ENCODE results near the gene SRSF2.
"Not testable (repeated sequence)": the region's sequence is repeated elsewhere in the genome, so short reads cannot be mapped to it uniquely, and the experiment has no call there.

Gene SRSF2

GRCh38 chr17:76739568-76740115 lies 2.5 kb upstream of the SRSF2 start:
- DNase-seq (ENCODE audit: low read depth in 2 of 2, low spot score in 1 of 2), result not testable (repeated sequence)

GRCh38 chr17:76738468-76738850 lies 1.3 kb upstream of the SRSF2 start:
- DNase-seq (ENCODE audit: low read depth in 2 of 2, low spot score in 1 of 2), result no peak

DNA sequence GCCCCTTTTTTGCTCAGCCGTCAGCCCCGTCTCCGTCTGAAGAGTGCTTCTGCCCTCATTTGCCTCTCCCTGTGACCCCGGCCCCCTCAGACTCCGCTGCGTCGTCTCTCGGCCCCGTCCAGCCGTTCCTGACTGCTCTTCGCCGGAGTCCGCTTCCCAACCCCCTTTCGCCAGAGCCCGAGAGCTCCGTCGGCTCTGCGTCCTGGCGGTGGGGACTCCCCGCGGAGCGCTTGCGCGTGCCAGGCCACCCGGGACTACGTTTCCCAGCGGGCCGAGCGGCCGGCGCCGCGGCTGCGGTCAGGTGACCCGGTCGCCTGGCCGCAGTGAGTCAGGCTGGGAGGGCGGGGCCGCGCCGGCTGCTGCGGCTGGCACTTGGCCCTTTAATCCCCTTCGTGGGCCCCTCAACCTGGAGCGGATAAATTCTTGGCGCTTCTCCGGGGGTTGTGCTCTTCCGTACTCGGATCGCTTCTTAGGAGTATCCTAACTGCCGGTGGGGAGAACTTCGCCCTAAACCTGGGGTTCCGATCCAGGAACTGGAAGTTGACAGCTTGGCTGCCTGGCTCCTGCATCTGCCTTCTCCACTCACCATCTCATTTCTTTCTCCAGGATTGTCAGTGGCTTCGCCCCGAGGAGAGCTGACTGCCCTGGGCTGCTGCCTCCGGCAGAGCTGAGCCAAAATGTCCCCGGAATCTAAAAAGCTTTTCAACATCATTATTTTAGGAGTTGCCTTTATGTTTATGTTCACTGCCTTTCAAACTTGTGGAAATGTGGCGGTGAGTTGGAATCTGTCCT lies 741 bp upstream of the SRSF2 start, which contains the start of gene MFSD11:
Gene MFSD11 (plus strand): TSS at position 444 of the 792 bp plus-strand sequence. CDS start 234 bp downstream, at position 678.
- DNase-seq (ENCODE audit: low read depth in 2 of 2, low spot score in 1 of 2), result peak; percentile 64 to 84

GRCh38 chr17:76736349-76737081 lies 616 bp downstream of the SRSF2 start:
- DNase-seq (ENCODE audit: low read depth in 2 of 2, low spot score in 1 of 2), result peak in 1 of 2 donors; percentile 56

DNA sequence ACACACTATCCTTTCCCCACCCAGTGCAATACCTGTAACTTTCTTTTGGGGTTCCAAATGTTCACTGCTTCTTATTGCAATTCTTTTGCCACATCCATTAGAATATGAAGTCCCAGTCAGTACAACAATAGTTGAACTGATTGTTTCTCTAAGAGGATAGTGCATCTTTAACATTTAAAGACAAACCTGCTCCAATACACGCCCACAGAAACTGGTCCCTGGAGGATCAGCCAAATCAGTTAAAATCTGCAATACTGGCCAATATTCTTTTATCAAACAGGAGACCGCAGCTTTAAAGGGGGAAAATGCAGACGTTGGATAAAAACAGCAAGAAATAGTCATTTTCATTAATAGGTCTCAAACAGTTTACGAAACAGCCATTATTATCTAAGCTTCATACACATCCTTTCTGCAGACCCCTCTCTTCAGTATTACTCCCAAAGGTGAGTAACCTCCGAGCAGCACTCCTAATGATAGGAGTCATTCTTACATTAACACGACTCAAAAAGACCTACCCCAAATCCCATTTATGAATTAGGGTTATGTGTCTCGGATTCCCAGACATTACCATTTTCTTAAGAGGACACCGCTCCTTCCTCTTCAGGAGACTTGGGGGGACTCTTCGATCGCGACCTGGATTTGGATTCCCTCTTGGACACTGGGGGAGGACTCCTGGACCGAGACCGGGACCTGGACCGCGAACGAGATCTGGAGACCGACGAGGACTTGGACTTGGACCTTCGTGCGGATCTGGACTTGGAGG lies 1.4 kb downstream of the SRSF2 start:
- no peak for DNase-seq (ENCODE audit: low read depth in 2 of 2, low spot score in 1 of 2)

- DNase-seq (ENCODE audit: low read depth in 2 of 2, low spot score in 1 of 2), result no peak
Observed at GRCh38 chr17:76735006-76735405, 2.1 kb downstream of the SRSF2 start.

DNA sequence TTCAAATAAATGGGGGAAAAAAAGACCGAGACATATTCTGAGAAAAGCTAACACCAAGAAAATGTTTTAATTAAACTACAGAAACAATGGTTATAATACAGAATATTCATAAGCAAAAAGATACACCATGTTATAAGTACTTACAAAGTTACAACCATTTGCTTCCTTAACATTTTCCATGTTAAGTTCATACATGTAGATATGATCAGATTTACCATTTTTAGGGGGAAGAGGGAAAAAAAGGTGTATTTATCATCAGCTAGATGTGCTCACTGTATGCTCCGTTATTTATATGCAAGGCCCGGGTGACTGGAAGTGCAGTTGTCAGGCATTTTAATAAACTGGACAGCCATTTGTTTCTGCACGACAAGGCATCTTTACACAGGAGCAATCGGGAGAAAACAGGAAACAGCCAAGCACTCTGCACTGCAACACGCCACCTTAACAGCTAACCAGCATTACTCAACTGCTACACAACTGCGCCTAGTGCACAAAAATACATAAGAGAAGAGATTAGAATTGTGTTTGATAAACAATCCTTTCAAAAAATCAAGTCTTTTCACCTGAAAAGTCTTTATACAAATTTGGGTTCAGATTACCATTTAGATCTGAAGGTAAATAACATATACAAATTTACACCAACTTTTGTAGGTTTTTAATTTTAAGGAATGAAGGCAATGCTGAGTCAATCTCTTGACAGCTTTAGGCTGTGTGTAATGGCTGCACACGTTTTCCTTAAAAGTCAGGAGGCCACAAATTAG lies 2.9 kb downstream of the SRSF2 start:
- DNase-seq (ENCODE audit: low read depth in 2 of 2, low spot score in 1 of 2), result no peak

DNA sequence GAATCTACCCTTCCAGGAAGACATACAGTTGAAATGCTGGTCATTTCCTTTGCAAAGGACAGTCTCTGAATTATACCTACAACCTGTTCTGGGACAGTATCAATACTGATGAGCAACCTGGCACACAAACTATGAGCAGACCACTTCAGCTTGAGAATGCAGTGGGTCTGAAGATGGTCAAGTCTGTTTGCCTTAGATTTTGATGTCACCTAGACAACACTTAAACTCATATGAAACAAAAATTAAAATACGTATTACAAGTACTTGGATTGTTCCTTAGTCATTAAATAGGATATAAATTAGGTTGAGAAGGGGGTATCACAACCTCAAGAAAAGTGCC lies 3.5 kb downstream of the SRSF2 start:
- DNase-seq (ENCODE audit: low read depth in 2 of 2, low spot score in 1 of 2), result no peak

DNA sequence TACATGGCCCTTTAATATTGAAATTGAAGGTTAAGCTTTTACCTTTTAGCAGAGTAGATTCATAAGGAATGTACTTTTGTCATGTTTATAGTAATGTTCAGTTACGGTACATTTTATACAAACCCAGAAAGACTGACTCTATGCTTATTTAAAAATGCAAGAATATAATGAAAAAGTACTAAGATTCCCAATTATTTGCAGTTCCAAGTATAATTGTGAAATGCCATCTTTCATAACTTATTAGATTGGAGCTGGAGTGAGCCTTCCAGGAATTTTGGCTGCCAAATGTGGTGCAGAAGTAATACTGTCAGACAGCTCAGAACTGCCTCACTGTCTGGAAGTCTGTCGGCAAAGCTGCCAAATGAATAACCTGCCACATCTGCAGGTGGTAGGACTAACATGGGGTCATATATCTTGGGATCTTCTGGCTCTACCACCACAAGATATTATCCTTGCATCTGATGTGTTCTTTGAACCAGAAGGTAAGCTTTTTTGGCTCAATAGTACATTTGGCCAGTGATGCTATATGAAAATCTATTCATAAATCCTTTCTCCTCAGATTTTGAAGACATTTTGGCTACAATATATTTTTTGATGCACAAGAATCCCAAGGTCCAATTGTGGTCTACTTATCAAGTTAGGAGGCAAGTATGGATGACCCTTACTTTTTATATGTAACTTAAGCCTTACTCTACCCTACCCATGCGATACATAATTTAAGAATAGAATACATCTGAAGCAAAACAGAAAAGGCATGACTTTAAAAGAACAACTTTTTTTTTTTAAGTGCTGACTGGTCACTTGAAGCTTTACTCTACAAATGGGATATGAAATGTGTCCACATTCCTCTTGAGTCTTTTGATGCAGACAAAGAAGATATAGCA lies 4.2 kb downstream of the SRSF2 start:
- DNase-seq (ENCODE audit: low read depth in 2 of 2, low spot score in 1 of 2), result no peak

DNA sequence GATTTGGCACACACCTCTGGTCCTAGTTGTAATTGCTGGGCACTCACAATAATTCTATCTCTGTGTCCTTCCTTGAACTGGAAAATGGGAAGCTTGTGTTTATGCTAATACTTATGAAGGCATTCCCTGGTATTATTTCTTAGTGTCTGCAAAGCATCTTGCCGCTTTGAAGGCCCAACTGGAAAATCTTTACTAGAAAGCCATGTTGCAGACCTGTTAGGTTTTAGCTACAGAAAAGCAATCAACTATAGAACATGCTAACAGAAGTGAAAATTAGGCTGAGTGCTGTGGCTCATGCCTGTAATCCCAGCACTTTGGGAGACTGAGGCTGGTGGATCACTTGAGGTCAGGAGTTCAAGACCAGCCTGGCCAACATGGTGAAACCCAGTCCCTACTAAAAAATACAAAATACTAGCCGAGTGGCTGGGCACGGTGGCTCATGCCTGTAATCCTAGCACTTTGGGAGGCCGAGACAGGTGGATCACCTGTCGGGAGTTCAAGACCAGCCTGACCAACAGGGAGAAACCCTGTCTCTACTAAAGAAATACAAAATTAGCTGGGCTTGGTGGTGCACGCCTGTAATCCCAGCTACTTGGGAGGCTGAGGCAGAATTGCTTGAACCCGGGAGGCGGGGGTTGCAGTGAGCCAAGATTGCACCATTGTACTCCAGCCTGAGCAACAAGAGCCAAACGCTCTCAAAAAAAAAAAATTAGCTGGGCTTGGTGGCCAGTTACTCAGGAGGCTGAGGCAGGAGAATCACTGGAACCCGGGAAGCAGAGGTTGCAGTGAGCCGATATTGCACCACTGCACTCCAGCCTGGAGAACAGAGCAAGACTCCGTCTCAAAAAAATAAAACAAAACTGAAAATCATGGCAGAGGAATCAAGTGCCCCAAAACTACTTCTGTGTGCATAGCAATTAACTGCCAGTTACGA lies 5.1 kb downstream of the SRSF2 start:
- DNase-seq (ENCODE audit: low read depth in 2 of 2, low spot score in 1 of 2), result not testable (repeated sequence)

GRCh38 chr17:76727745-76728456 lies 9.2 kb downstream of the SRSF2 start:
- no peak for DNase-seq (ENCODE audit: low read depth in 2 of 2, low spot score in 1 of 2)

GRCh38 chr17:76726776-76727718 lies 10.1 kb downstream of the SRSF2 start, which contains the start of gene METTL23:
Gene METTL23 (plus strand): TSS chr17:76726839. CDS start chr17:76729711, 2,872 bp downstream.
- peak in 1 of 2 donors; percentile 54 for DNase-seq (ENCODE audit: low read depth in 2 of 2, low spot score in 1 of 2)

DNA sequence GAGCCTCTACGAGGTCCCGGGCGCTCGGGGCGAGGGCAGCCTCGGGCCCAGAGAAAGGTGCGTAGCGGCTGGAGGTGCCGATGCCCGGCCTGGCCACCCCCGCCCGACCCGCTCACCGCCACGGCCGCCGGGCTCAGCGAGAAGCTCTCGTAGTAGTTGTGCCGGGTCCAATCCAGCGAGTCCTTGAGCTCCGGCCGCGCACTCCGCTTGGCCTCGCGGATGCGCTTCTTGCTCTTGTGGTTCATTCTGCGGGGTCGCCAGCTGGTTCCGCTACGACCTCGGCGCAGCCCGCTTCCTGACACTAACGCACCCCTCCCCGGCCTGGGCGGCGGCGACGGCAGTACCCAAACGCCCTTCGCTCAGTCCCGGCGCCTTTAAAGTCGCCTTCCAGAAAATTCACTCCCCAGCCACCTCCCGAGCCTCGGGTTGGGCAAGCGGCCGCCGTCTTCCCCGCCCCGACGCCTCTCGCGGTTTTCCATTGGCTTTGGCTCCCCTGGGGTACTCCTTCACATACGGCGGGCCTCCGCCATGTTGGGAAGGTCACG lies 10.8 kb downstream of the SRSF2 start, which contains the start of gene JMJD6:
Gene JMJD6 (minus strand): TSS at position 376 of the 545 bp plus-strand sequence. CDS start 131 bp downstream, at position 245.
- DNase-seq (ENCODE audit: low read depth in 2 of 2, low spot score in 1 of 2), result peak; percentile 79 to 92

- peak; percentile 49 for DNase-seq (ENCODE audit: low read depth in 2 of 2, low spot score in 1 of 2)
Observed at GRCh38 chr17:76725580-76726230, 11.4 kb downstream of the SRSF2 start.

DNA sequence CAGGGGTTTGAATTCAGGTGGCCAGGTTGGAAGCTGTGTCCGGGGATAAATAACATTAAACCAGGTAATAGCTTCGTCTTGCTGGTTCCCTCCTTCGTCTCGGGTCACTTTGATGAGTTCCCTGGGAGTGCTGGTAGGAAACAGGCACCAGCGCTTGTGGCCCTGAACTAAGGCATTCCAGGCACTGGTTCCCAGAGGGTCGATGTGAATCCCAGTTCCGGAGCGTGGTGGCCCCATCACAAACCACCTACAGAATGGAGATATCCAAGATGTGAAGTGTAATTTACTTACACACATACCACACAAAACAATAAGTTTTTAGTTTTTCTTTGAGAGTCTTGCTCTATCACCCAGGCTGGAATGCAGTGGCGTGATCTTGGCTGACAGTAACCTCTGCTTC lies 13.3 kb downstream of the SRSF2 start:
- no peak for DNase-seq (ENCODE audit: low read depth in 2 of 2, low spot score in 1 of 2)

DNA sequence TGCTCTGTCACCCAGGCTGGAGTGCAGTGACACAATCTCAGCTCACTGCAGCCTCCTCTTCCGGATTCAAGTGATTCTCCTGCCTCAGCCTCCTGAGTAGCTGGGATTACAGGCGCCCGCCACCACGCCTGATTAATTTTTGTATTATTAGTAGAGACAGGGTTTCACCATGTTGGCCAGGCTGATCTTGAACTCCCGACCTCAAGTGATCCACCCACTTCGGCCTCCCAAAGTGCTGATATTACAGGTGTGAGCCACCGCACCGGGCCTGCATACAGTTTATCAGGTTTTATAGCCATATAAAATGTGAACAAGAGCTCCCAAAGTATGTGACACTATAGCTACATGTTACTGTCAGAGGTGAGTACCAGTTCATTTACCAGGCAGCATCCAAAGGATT lies 14.2 kb downstream of the SRSF2 start:
- DNase-seq (ENCODE audit: low read depth in 2 of 2, low spot score in 1 of 2), result not testable (repeated sequence)
